Liver (tissue), 9 donors: ENCODE measurements around the gene DOC2B. TPM values are rescaled to one million over a fixed set of nuclear protein-coding genes. Genes with fewer than 3 reads are reported as not detected.

Experiments used
- DNase-seq: peaks from one replicate; pipeline ENCODE4 v3.0.0-alpha.2; 2017; ENCODE audit warnings: low spot score
- H3K27ac ChIP-seq, 2 donors: one replicate each; pipeline ENCODE4 v1.7.0; 2013; ENCODE audit warnings: inconsistent platforms in 2 of 2, low read length in 2 of 2, control low read depth in 1 of 2, low read depth in 1 of 2, mild to moderate bottlenecking in 1 of 2
- H3K27me3 ChIP-seq, 4 donors: one replicate each; pipeline versions ENCODE4 v1.6.1 to v1.7.0; 2013; ENCODE audit warnings: low read length in 3 of 4, inconsistent platforms in 1 of 4, mild to moderate bottlenecking in 1 of 4, moderate library complexity in 1 of 4; ENCODE audit not compliant: control insufficient read depth in 4 of 4, insufficient read depth in 4 of 4
- H3K36me3 ChIP-seq, 4 donors: one replicate each; pipeline versions ENCODE4 v1.6.1 to v1.7.0; 2013; ENCODE audit warnings: low read length in 3 of 4, mild to moderate bottlenecking in 3 of 4, low read depth in 1 of 4, moderate library complexity in 1 of 4; ENCODE audit not compliant: control insufficient read depth in 4 of 4, insufficient read depth in 3 of 4
- H3K4me1 ChIP-seq, 4 donors: one replicate each; pipeline versions ENCODE4 v1.6.1 to v1.7.0; 2013; ENCODE audit warnings: low read length in 3 of 4, mild to moderate bottlenecking in 3 of 4, moderate library complexity in 1 of 4; ENCODE audit not compliant: control insufficient read depth in 4 of 4, insufficient read depth in 4 of 4
- H3K4me3 ChIP-seq, 3 donors: one replicate each; pipeline versions ENCODE4 v1.6.1 to v1.7.0; 2013; ENCODE audit warnings: low read length in 3 of 3, control low read depth in 1 of 3, low read depth in 1 of 3, mild to moderate bottlenecking in 1 of 3
- H3K9ac ChIP-seq, 2 donors: one replicate each; pipeline ENCODE4 v1.7.0; 2013; ENCODE audit warnings: low read length in 2 of 2, mild to moderate bottlenecking in 2 of 2, moderate library complexity in 2 of 2, control low read depth in 1 of 2, low read depth in 1 of 2
- H3K9me3 ChIP-seq, 4 donors: one replicate each; pipeline versions ENCODE4 v1.6.1 to v1.7.0; 2013; ENCODE audit warnings: low read length in 3 of 4; ENCODE audit not compliant: control insufficient read depth in 4 of 4
- ATF3 ChIP-seq: IDR thresholded peaks from 2 replicates; pipeline ENCODE4 v1.6.1; 2016; ENCODE audit warnings: antibody characterized with exemption
- CTCF ChIP-seq: fragments of 150-350 bp; IDR thresholded peaks from 2 replicates; pipeline ENCODE4 v1.5.1; 2017; ENCODE audit warnings: improper control_type of control experiment, low read depth, low read length; ENCODE audit not compliant: missing input control
- EGR1 ChIP-seq, 2 donors: IDR thresholded peaks; 2 replicates each; pipeline ENCODE4 v1.6.1; 2016 to 2018; ENCODE audit warnings: antibody characterized with exemption in 2 of 2, low read depth in 2 of 2
- FOXA1 ChIP-seq: IDR thresholded peaks from 2 replicates; pipeline ENCODE4 v1.6.1; 2016; ENCODE audit warnings: antibody characterized with exemption
- FOXA2 ChIP-seq: IDR thresholded peaks from 2 replicates; pipeline ENCODE4 v1.6.1; 2016; ENCODE audit warnings: antibody characterized with exemption
- GABPA ChIP-seq, 2 donors: IDR thresholded peaks in 1 of 2; conservative IDR thresholded peaks in 1 of 2; 2 replicates each; pipeline ENCODE4 v1.6.1; 2016; ENCODE audit warnings: antibody characterized with exemption in 2 of 2, mild to moderate bottlenecking in 1 of 2, moderate library complexity in 1 of 2
- HNF4A ChIP-seq, 2 donors: conservative IDR thresholded peaks; 2 replicates each; pipeline ENCODE4 v1.6.1; 2016; ENCODE audit warnings: antibody characterized with exemption in 2 of 2, mild to moderate bottlenecking in 2 of 2
- HNF4G ChIP-seq: IDR thresholded peaks from 2 replicates; pipeline ENCODE4 v1.6.1; 2016; ENCODE audit warnings: antibody characterized with exemption
- JUND ChIP-seq, 2 donors: IDR thresholded peaks; 2 replicates each; pipeline ENCODE4 v1.6.1; 2016; ENCODE audit warnings: antibody characterized with exemption in 2 of 2
- MAX ChIP-seq: IDR thresholded peaks from 2 replicates; pipeline ENCODE4 v1.6.1; 2016; ENCODE audit warnings: antibody characterized with exemption
- NR2F2 ChIP-seq: IDR thresholded peaks from 2 replicates; pipeline ENCODE4 v1.6.1; 2016; ENCODE audit warnings: antibody characterized with exemption
- RAD21 ChIP-seq, 2 donors: IDR thresholded peaks; 2 replicates each; pipeline ENCODE4 v1.6.1; 2016; ENCODE audit warnings: antibody characterized with exemption in 2 of 2, mild to moderate bottlenecking in 2 of 2
- REST ChIP-seq: IDR thresholded peaks from 2 replicates; pipeline ENCODE4 v1.6.1; 2016; ENCODE audit warnings: antibody characterized with exemption, mild to moderate bottlenecking
- RXRA ChIP-seq, 2 donors: IDR thresholded peaks; 2 replicates each; pipeline ENCODE4 v1.6.1; 2017 to 2018; ENCODE audit warnings: antibody characterized with exemption in 2 of 2, mild to moderate bottlenecking in 1 of 2
- SP1 ChIP-seq: IDR thresholded peaks from 2 replicates; pipeline ENCODE4 v1.6.1; 2018; ENCODE audit warnings: antibody characterized with exemption, mild to moderate bottlenecking
- TAF1 ChIP-seq: conservative IDR thresholded peaks from 2 replicates; pipeline ENCODE4 v1.6.1; 2016; ENCODE audit warnings: antibody characterized with exemption, mild to moderate bottlenecking
- YY1 ChIP-seq: IDR thresholded peaks from 2 replicates; pipeline ENCODE4 v1.6.1; 2016; ENCODE audit warnings: antibody characterized with exemption, mild to moderate bottlenecking
- ZBTB33 ChIP-seq: IDR thresholded peaks from 2 replicates; pipeline ENCODE4 v1.6.1; 2016; ENCODE audit warnings: antibody characterized with exemption
- WGBS: extraction: QIAGEN DNeasy Blood & Tissue Kit; methylation state at CpG from one replicate; pipeline ENCODE4 v1.1.7; 2013; 5-methylcytosine and 5-hydroxymethylcytosine counted together
- polyA plus RNA-seq, 2 donors: library from polyadenylated mRNA; stranded (reverse) in 1 of 2; unstranded in 1 of 2; fragments of 200-250 nt in 1 of 2; fragments of >200 nt in 1 of 2; fragmentation: Nextera tagmentation in 1 of 2; extraction: Ambion mirVana in 1 of 2; gene quantifications; one replicate each; pipeline versions ENCODE4 v1.2.1 to v1.2.3, GENCODE V29; 2013 to 2015
- total RNA-seq, 2 donors: library from RNA; depleted of rRNA; stranded (reverse); fragments of >200 nt; gene quantifications; one replicate each; pipeline ENCODE4 v1.2.3, GENCODE V29; 2014
- donor health status: healthy.
- donor health status: healthy.
- donor health status: healthy.
- donor health status: healthy.
- donor health status: healthy.

The DOC2B gene
- total and polyA plus RNA-seq, 4 donors: 0.08 to 1.0 (median 0.61) TPM

- Histone ChIP-seq H3K27me3 (no peaks in the 10 kb centered on the region), H3K9me3 (no peaks in the 10 kb centered on the region), H3K36me3 (no peaks in the 10 kb centered on the region), H3K27ac (no peak overlapping the region), H3K4me1 (no peaks in the 10 kb centered on the region), H3K9ac (no peak overlapping the region), H3K4me3 (no peak overlapping the region)
- no peak for DNase-seq
- TF ChIP-seq MAX (no peak), YY1 (no peak), FOXA2 (no peak), CTCF (no peak), ATF3 (no peak), SP1 (no peak), EGR1 (IDR thresholded peaks at IDR 0.05; ENCODE audit: low read depth in 2 of 2) (no peak), JUND (IDR thresholded peaks at IDR 0.05) (no peak), ZBTB33 (no peak), GABPA (IDR thresholded peaks at IDR 0.05 in 1 of 2, conservative IDR thresholded peaks at IDR 0.05 in 1 of 2) (no peak), HNF4A (conservative IDR thresholded peaks at IDR 0.05) (no peak), NR2F2 (no peak), RAD21 (IDR thresholded peaks at IDR 0.05) (no peak), TAF1 (no peak), FOXA1 (no peak), HNF4G (no peak), RXRA (IDR thresholded peaks at IDR 0.05) (no peak), REST (no peak)
- WGBS: 92% methylated on average over 21 of the region's 21 CpGs
These were observed 11.4 kb upstream of the DOC2B start for GRCh38 chr17:192666-193425.
